HG02943 (cell line): ENCODE measurements around the gene HES5.

Source experiments
- ATAC-seq: cut with Tn5 transposase; IDR thresholded peaks from one replicate; pipeline ENCODE4 v1.9.1; 2021; ENCODE audit warnings: mild to moderate bottlenecking, low read depth, moderate library complexity; ENCODE audit not compliant: unreplicated experiment

HES5 gene

GRCh38 chr1:2519029-2519685, 10.9 kb downstream of the HES5 start:
- no peak for ATAC-seq

- ATAC-seq: no peak
These were observed 11.5 kb downstream of the HES5 start for GRCh38 chr1:2518528-2518927.

- no peak for ATAC-seq
These were observed 12.1 kb downstream of the HES5 start for GRCh38 chr1:2517966-2518365.

GRCh38 chr1:2516946-2517345, 13.1 kb downstream of the HES5 start:
- no peak for ATAC-seq

- no peak for ATAC-seq
These were observed 13.9 kb downstream of the HES5 start for GRCh38 chr1:2516124-2516523.

- no peak for ATAC-seq
These were observed 14.3 kb downstream of the HES5 start for GRCh38 chr1:2515763-2516080.

- no peak for ATAC-seq
These were observed 14.9 kb downstream of the HES5 start for GRCh38 chr1:2514863-2515762.

GRCh38 chr1:2513939-2514652, 16.0 kb downstream of the HES5 start:
- no peak for ATAC-seq

- no peak for ATAC-seq
These were observed 17.1 kb downstream of the HES5 start for GRCh38 chr1:2512862-2513421.

GRCh38 chr1:2510366-2511155, 19.5 kb downstream of the HES5 start:
- no peak for ATAC-seq

GRCh38 chr1:2509589-2509988, 20.5 kb downstream of the HES5 start:
- no peak for ATAC-seq

- ATAC-seq: no peak
These were observed 21.3 kb downstream of the HES5 start for GRCh38 chr1:2508751-2509150.

- ATAC-seq: no peak
These were observed 21.9 kb downstream of the HES5 start for GRCh38 chr1:2508180-2508579.

GRCh38 chr1:2507744-2508155, 22.3 kb downstream of the HES5 start:
- no peak for ATAC-seq

GRCh38 chr1:2506901-2507565, 23.0 kb downstream of the HES5 start:
- no peak for ATAC-seq

- no peak for ATAC-seq
These were observed 23.8 kb downstream of the HES5 start for GRCh38 chr1:2506007-2506860.

- ATAC-seq: no peak
These were observed 24.5 kb downstream of the HES5 start for GRCh38 chr1:2505461-2505994.

GRCh38 chr1:2504949-2505272, 25.2 kb downstream of the HES5 start:
- ATAC-seq: no peak
